GM21367 (cell line): Measurements from ENCODE around the gene DUSP22.
A peak's percentile ranks its signal among the peaks of the same experiment; 100 is the strongest.
"Not testable (repeated sequence)": the region's sequence is repeated elsewhere in the genome, so short reads cannot be mapped to it uniquely, and the experiment has no call there.

Source experiments
- ATAC-seq: cut with Tn5 transposase; IDR thresholded peaks from one replicate; pipeline ENCODE4 v1.9.1; 2021; ENCODE audit not compliant: unreplicated experiment

The DUSP22 gene

DNA sequence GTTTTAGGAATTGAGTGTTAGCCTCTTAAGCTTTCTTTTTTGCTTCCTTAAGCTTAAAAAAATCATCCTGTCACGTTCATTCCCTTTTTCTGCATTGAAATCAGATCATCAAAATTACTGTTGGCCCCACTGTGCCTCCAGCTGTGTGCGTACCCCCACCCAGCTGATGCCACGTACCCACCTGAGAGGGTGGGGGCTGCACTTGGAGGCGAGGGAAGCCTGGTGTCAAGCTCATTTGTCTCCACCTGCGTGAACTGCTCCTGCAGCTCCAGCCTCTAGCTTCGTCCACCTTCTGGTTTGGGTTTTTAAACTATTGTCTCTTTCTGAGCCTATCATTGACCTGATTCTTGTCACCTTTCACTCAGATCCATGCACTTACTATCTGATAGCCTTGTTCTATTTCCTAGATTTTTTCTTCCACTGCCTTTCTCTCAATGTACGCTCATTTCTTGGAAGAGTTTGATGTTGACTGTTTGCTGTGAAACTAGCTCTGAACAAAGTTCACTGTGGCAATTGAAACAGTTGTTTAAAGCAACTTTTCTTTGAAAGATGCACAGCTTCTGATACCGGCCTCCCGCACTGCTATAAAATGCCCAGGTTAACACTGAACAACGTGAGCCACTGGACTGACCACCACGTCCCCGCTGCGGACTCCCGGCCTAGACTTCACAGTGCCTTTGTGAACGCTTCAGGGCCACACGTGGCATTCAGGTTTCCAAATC is 69.3 kb downstream of the DUSP22 start:
- ATAC-seq, result no peak

DNA sequence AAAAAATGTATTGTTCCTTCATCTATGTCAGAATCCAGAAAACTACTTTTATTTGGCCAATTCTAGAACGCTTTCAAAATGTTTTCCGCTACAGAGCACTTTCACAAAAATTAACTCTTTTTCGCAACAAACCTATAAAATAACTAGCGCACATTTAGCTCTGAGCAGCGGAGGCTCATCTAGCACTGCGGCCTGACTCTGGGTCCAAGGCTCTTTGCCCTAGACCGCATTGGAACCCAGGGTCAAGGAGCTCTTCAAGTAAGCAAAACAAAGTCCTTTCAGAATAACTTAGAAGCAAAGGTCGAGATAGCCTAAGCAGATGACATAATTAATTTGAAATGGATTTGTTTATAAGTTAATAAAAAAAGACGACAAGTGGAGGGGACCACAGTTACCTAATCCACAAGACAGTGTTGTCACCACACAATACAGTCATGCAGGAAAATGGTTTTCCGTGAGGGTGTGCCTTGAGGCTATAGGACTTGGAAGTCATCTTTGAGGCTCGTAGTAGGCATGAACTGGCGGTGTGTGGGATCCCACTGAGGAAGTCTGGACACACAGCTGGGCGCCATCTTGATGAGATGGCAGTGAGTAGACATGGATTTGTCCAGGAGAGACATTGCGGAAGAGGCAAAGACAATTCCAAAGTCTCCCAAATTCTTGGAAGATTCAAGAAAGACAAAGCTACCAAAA is 70.1 kb downstream of the DUSP22 start:
- ATAC-seq, result no peak

DNA sequence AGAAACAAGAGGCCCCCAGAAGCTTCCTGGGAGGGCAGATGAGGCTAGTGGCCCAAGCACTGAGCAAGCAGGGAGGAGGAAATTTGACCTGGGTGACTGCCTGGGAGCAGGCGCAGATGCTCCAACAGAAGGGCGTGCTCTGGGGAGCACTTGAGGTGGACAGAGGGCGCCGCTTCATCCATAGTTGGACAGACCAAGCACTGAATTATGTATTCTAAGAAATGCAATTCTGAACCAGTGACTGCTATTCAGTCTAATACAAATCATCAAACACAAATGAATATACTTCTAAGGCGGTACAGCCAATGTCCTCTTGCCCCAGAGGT is 70.6 kb downstream of the DUSP22 start:
- no peak for ATAC-seq

DNA sequence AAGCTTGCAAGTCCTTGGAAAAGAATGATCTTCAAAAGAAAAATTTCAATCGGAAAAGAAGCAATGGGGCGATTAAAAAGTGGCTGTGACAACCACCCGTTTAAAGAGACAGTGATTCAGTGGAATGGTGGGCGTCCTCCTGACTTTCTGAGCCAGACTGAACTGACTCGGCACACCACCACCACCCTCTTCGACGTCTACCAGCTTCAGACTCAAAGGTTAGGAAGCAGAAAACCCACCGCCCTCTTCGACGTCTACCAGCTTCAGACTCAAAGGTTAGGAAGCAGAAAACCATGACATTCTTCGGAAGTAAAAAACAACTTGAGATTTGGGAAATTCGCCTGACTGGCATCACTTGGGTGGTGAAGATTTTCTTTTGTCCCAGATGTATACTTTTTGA is 71.0 kb downstream of the DUSP22 start:
- no peak for ATAC-seq

DNA sequence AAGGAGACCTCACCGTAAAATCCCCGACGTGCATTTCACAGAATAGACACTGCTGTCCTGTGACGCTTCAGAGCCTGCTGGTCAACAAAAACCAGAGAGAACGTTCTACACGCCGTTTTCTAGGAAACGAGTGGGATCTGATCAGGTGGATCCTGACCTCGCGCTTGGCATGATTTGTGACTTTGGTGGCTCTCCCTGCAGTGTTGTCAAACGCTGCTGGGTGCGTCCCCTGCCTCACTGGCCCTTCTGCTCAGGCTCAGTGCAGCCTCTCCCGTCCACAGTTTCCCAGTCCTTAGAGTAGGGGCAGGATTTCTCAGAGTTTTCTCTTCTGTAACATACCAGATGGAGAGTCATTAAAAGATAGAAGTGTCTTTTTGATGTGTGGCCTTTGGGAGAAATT is 71.6 kb downstream of the DUSP22 start:
- ATAC-seq, result no peak

DNA sequence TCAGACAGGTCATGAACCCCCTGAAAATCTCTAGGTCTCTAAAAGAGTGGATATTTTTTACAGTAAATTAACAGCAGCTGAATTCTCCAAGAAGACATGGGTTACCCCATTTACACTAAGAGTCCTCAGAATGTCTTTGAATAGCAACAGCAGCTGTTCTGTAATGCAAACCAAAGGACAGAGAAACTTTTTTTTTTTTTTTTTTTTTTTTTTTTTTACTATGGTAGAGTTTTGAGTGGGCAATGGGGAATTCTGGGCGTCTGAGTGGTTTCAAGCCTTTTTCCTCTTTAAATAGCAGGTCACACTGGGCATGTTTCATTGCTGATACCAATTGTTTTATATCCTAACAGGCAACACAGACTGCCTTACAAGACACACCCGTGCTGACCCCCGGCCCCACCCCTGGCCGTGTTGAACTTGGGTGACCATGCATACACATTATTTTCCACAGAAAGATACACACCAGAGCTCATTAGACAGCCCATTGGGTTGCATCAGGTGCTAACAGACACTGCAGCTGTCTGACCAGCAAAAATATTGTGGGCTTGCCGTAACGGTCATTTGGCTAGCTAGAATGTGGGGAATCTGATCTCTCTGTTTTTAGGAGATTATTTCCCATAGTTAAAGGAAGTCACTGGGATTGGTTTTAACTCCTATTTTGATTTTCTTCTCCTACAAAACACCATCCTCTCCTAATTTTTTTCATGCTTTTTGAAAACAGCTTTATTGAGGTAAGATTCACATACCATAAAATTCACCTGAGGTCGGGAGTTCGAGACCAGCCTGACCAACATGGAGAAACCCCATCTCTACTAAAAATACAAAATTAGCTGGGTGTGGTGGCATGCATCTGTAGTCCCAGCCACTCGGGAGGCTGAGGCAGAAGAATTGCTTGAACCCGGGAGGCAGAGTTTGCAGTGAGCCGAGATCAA is 72.6 kb downstream of the DUSP22 start:
- no peak for ATAC-seq

DNA sequence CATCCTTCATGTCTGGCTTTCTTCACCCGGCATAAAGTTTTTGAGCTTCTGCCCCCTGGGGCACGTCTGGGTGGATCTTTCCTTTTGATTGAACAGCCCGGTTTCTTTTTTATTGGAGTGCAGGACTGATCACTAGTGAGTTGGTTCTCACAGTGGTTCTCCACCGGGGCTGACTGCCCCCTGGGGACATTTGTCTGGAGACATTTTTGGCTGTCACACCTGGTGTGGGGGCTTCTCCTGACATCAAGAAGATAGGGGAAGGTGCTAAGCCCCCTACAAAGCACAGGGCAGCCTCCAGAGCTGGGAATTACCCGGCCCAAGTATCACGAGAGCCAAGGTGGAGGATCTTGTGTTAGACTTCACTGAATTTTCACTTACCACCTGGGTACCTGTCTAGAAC is 73.5 kb downstream of the DUSP22 start:
- ATAC-seq, result no peak

DNA sequence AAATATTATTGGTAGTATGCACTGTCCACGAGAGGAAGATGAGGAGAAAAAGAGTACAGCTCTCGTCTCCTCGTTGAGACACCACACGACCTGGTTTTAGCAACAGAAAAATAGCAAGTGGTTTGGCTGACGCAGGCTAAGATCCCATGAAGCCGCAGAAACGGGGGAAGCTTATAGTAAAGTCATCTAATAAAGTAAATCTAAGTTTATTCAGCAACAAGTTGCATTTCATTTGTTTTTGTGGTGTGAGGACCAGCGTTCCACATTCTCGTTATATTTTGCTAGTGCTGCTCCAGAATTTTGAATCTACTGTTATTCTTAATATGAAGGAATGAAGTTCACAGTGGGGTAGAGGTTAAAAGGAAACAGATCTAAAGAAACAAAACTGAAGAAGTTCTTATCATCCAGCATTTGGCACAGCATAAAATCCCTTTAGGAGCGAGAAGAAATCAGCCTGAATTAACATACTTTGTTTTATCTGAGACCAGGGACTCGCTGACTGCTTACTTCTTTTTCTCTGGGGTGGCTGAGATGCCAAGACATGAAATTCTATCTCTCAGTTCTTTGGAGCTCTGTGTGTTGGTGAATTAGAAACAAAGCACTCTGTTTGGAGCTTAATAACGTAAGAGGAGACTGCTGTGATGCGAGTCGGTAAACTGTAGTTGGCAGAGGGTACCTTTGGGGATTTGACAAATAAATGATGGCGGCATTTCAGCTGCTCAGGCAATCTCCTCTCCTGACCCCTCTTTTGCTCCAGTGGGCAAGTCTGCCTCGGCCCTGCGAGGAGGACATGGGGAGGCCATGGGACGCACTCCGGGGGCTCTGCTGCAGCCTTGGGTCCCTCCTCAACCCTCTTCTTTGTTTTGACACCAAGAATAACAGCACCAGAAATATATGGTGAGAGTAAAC is 74.4 kb downstream of the DUSP22 start:
- no peak for ATAC-seq

DNA sequence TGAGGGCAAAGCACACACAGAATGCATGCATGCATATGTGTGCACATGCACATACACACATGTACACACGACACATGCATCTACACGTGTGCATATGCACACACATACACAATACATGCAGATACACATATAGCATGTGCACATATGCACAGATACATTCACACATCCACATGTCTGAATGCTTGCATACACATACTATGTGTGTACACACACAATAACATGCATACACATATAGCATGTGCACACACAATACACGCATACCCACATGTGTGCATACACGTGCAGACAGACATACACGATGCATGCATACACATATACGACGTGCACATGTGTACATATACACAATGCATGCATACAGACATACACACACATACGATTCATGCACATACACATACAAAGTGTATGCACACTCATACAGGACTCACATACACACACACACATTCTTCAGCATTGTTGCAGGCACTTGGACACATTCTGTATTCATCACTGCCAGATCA is 75.1 kb downstream of the DUSP22 start:
- no peak for ATAC-seq

DNA sequence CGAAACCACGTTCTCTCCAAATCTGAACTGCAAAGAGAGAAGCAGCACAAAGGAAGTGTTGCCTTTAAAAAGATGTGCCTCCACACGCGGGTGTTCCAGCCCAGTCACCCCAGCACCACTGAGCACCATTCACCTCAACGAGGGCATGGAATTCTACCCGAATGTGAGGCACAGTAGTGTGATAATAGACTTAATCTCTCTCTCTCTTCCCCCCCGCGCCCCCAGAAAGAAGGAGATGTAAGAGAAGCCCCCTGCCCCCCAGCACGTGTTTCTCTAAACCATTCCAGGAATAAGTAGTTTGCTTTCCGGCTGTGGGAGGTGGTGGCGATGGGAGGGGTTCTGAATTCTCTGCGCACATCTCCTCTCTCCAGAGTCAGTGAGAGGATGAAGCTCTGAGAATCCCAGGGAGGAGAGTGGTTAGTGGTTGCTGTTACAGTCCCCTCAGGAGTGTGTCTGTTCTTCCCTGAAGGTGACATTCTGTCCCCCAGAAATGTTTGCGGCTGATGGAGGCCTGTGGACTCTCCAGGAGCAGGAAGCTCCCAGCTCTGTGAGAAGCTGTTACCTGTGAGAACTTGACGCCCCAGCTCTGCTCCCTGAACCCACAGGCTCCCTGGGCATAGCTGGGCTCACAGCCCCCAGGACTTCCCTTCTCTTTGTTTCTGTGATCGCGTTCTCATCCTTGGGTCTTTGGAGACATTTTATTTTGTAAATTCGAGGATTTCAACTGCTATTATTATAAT is 75.8 kb downstream of the DUSP22 start:
- no peak for ATAC-seq

DNA sequence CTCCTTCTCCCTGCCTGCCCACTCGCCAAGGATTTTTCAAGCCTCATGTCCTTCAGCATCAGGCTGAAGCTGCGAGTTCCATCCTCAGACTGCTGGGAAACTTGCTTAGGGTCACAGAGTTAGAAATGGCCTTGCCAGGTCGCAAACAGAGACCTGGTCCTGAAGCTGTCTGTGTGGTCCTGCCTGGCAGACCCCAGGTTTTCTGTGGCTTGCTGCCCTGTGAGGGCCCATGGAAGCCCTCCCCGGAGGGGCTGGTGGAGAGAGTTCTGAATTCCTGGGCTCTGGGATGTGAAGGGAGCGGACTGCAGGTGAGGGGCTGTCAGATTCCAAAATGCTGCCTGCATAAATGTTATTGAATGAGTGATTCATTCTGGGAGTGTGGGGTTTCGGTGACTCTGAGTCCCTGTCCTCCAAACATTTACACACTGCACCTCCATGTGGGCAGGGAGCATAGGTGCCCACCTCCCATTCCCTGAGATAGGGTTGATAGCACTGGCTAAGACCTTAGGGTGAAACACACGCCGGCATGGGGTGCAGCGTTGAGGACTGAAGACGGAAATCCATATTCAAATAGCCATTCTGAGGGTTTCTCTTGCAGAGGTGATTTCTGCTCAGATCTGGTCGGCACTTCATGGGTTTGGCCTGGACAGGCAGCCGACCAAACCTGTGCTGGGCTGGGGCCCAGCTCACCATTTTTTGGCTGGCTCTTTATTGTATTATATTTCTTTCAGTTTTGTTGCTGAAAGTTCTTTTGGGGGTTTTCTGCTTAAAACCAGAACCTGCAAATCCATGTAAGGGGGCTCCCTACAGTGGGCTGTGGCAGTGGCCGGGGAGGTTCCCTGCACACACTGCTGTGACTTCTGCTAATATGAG is 77.5 kb downstream of the DUSP22 start:
- no peak for ATAC-seq

DNA sequence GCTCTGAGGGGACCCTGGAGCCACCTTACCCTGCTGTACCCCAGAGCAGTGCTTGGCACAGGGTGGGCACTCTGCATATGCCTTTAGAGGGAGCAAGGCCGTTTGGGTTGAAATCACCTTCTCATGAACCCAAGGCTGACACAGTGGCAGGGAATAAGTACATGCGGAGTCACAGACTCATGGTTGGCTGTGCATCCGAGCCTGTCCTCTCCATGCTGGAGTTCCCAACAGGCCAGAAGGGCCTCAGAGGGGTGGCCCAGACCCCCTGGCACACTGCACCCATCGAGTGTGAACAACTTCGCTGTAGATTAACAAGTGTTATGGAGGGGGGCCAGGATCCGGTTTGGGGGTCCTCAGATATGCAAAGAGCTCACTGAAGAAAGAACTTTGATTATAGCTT is 78.3 kb downstream of the DUSP22 start:
- no peak for ATAC-seq

DNA sequence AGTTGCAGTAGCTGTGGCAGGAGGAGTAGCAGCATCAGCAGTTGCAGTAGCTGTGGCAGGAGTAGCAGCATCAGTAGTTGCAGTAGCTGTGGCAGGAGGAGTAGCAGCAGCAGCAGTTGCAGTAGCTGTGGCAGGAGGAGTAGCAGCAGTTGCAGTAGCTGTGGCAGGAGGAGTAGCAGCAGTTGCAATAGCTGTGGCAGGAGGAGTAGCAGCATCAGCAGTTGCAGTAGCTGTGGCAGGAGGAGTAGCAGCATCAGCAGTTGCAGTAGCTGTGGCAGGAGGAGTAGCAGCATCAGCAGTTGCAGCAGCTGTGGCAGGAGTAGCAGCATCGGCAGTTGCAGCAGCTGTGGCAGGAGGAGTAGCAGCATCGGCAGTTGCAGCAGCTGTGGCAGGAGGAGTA is 79.6 kb downstream of the DUSP22 start:
- not testable (repeated sequence) for ATAC-seq

DNA sequence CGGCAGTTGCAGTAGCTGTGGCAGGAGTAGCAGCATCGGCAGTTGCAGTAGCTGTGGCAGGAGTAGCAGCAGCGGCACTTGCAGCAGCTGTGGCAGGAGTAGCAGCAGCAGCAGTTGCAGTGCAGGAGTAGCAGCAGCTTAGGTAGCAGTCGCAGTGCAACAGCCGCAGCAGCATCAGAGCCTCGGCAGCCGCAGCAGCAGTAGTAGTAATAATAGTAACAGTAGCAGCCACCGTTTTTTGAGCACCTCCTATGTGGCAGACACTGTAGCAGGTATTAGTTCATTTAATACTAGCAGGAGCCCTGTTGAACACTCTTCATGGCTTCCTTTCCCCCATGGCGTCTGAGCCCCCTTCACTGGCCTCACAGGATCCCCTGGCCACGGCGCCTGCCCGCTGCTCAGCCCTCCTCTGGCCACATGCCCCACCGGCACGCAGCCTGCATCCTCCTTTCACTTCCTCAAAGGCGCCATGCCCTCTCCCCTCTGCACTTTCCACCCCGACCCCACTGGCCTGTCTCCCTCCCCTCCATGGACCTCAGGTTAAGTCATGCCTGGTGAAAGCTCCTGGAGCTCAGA is 80.1 kb downstream of the DUSP22 start:
- peak; percentile 55 for ATAC-seq

DNA sequence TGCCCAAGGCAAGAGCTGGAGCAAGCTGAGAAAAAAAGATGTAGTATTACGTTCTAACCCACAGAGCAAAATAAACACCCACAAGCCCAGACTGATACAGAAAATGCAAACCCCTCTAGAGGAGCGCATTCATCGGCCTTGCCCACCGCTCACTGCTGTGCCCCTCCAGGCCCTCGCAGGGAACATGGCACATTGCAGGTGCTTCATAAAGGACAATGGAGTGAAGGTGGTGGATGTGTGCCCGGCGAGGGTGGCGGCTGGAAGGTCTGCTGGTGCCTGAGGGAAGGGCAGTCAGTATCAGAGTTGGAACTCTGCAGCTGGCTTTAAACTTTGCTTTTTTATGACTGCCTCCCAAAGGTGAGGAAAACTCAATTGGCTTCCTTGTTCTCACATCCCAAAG is 80.7 kb downstream of the DUSP22 start:
- no peak for ATAC-seq

DNA sequence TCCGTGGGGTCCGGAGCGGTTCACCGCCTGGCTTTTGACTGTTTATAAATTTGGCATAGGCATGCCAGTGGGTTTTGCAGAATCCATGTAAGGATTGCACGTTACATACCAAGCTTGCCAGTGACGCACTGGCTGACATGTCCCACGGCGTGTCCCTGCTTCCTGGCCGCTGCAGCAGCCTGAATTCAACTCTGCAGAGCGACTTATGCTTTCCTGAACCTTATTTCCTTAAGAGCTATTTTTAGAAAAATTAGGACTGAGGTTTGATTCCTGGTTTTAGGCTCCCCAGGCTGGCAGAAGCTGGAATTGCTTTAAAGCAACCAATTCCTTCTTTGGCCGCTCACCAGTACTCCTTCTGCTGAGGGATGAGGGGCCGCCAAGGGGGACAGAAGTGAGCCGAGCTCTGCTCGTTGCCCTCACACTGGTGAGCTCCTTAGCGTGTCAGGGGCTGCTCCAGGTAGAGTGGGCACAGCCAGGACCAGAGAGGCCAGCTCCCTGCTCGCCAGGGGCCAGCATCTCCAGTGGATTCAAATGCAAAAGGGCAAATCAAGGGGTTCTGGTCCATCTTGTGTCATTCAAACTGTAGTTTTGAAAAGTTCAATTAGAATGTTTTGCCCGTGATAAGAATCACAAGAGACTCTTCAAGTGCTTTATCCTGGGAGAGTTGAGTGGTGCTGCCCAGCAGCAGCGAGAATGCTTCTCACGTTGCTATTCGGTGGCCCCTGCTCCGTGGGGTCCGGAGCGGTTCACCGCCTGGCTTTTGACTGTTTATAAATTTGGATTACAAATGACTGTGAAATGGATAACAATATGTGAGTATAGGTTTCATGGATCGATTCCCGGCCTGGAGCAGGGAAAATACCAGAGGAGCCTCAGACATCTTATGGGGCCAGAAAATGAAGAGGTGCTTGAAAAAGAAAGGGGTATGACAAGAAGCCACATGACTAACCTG is 81.8 kb downstream of the DUSP22 start:
- ATAC-seq, result no peak

DNA sequence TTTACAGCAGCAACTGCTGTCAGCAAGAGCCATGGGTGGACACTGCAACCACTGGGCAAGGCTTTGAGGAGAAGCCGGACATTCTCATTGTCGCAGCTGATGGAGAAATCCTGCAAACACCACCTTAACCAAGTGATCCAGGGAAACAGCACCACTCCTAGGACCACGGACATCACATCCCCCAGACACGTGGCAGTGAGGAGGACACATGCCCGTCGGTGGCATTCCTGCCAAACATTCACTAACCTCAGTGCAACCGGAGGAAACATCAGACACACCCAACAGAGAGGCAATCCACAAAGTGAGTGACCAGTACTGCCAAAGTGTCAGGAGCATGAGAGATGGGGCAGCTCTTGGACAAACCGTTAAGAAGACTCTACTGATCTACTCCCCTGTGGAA is 82.7 kb downstream of the DUSP22 start:
- no peak for ATAC-seq
